Colon (tissue), 2 donors: Measurements from ENCODE around the gene ALCAM.
"Not testable (repeated sequence)": the region's sequence is repeated elsewhere in the genome, so short reads cannot be mapped to it uniquely, and the experiment has no call there.

Experiments
- FAIRE-seq: peaks from 2 replicates; lab custom pipeline; 2012; peaks lifted over from hg19 to GRCh38; lab: Jason Lieb, UNC
- donor health status: control.
- donor health status: control.

Gene ALCAM

GRCh38 chr3:105389759-105390158 lies 23.1 kb downstream of the ALCAM start:
- not testable (repeated sequence) for FAIRE-seq

GRCh38 chr3:105392598-105392997 lies 25.9 kb downstream of the ALCAM start:
- FAIRE-seq, result not testable (repeated sequence)

GRCh38 chr3:105394177-105394576 lies 27.5 kb downstream of the ALCAM start:
- FAIRE-seq, result no peak

GRCh38 chr3:105397974-105398373 lies 31.3 kb downstream of the ALCAM start:
- no peak for FAIRE-seq

- FAIRE-seq, result no peak
These were observed 31.7 kb downstream of the ALCAM start for GRCh38 chr3:105398437-105398836.

GRCh38 chr3:105399062-105399461 lies 32.4 kb downstream of the ALCAM start:
- FAIRE-seq, result no peak

- no peak for FAIRE-seq
These were observed 32.9 kb downstream of the ALCAM start for GRCh38 chr3:105399611-105400010.

- FAIRE-seq, result no peak
These were observed 34.5 kb downstream of the ALCAM start for GRCh38 chr3:105401254-105401653.

- no peak for FAIRE-seq
These were observed 35.0 kb downstream of the ALCAM start for GRCh38 chr3:105401691-105402149.

GRCh38 chr3:105402287-105402801 lies 35.6 kb downstream of the ALCAM start:
- FAIRE-seq, result no peak

- FAIRE-seq, result not testable (repeated sequence)
These were observed 36.3 kb downstream of the ALCAM start for GRCh38 chr3:105403034-105403433.

- FAIRE-seq, result no peak
These were observed 39.6 kb downstream of the ALCAM start for GRCh38 chr3:105406268-105406667.

GRCh38 chr3:105409364-105409763 lies 42.7 kb downstream of the ALCAM start:
- FAIRE-seq, result no peak

- FAIRE-seq, result no peak
These were observed 46.7 kb downstream of the ALCAM start for GRCh38 chr3:105413343-105413887.

- FAIRE-seq, result no peak
These were observed 48.1 kb downstream of the ALCAM start for GRCh38 chr3:105414841-105415240.

- FAIRE-seq, result no peak
These were observed 49.2 kb downstream of the ALCAM start for GRCh38 chr3:105415951-105416350.

- no peak for FAIRE-seq
These were observed 51.0 kb downstream of the ALCAM start for GRCh38 chr3:105417525-105418289.

- FAIRE-seq, result no peak
These were observed 55.9 kb downstream of the ALCAM start for GRCh38 chr3:105422645-105423044.

GRCh38 chr3:105423397-105423796 lies 56.7 kb downstream of the ALCAM start:
- no peak for FAIRE-seq

- FAIRE-seq, result no peak
These were observed 57.9 kb downstream of the ALCAM start for GRCh38 chr3:105424412-105425152.

- FAIRE-seq, result no peak
These were observed 58.4 kb downstream of the ALCAM start for GRCh38 chr3:105425153-105425502.

- no peak for FAIRE-seq
These were observed 60.6 kb downstream of the ALCAM start for GRCh38 chr3:105427332-105427731.
